Measurements from ENCODE around the gene DNAJC15.

The DNAJC15 gene

DNA sequence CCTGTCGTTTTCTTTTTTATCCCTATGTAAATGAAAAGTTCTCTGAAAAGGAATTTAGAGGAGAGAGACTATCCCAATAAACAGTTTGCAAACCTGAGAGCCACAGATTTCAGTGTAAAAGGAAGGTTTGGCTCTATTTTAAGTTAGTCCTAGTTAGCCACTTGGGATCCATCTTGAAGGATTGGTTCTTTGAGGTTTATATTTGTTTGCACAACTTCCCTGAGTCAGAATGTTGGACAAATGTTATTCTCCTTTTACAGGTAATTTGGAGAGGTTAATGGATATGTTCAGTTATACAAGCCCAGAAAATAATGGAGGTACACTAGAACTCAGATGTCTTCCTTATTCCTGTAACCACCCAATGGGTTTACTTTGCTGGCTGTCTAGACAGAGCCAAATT is 2.6 kb upstream of the DNAJC15 start (continued):
- TF ChIP-seq, protein P1, sequence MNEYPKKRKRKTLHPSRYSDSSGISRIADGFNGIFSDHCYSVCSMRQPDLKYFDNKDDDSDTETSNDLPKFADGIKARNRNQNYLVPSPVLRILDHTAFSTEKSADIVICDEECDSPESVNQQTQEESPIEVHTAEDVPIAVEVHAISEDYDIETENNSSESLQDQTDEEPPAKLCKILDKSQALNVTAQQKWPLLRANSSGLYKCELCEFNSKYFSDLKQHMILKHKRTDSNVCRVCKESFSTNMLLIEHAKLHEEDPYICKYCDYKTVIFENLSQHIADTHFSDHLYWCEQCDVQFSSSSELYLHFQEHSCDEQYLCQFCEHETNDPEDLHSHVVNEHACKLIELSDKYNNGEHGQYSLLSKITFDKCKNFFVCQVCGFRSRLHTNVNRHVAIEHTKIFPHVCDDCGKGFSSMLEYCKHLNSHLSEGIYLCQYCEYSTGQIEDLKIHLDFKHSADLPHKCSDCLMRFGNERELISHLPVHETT (tag by site-specific recombination; IDR thresholded peaks at IDR 0.05): no peak
- no peak for TF ChIP-seq ZNF157 (tag by site-specific recombination; IDR thresholded peaks at IDR 0.05)
- TF ChIP-seq, protein P2, sequence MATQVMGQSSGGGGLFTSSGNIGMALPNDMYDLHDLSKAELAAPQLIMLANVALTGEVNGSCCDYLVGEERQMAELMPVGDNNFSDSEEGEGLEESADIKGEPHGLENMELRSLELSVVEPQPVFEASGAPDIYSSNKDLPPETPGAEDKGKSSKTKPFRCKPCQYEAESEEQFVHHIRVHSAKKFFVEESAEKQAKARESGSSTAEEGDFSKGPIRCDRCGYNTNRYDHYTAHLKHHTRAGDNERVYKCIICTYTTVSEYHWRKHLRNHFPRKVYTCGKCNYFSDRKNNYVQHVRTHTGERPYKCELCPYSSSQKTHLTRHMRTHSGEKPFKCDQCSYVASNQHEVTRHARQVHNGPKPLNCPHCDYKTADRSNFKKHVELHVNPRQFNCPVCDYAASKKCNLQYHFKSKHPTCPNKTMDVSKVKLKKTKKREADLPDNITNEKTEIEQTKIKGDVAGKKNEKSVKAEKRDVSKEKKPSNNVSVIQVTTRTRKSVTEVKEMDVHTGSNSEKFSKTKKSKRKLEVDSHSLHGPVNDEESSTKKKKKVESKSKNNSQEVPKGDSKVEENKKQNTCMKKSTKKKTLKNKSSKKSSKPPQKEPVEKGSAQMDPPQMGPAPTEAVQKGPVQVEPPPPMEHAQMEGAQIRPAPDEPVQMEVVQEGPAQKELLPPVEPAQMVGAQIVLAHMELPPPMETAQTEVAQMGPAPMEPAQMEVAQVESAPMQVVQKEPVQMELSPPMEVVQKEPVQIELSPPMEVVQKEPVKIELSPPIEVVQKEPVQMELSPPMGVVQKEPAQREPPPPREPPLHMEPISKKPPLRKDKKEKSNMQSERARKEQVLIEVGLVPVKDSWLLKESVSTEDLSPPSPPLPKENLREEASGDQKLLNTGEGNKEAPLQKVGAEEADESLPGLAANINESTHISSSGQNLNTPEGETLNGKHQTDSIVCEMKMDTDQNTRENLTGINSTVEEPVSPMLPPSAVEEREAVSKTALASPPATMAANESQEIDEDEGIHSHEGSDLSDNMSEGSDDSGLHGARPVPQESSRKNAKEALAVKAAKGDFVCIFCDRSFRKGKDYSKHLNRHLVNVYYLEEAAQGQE (tag by site-specific recombination; IDR thresholded peaks at IDR 0.05): no peak
- TF ChIP-seq ZNF140 (tag by site-specific recombination; IDR thresholded peaks at IDR 0.05): no peak

DNA sequence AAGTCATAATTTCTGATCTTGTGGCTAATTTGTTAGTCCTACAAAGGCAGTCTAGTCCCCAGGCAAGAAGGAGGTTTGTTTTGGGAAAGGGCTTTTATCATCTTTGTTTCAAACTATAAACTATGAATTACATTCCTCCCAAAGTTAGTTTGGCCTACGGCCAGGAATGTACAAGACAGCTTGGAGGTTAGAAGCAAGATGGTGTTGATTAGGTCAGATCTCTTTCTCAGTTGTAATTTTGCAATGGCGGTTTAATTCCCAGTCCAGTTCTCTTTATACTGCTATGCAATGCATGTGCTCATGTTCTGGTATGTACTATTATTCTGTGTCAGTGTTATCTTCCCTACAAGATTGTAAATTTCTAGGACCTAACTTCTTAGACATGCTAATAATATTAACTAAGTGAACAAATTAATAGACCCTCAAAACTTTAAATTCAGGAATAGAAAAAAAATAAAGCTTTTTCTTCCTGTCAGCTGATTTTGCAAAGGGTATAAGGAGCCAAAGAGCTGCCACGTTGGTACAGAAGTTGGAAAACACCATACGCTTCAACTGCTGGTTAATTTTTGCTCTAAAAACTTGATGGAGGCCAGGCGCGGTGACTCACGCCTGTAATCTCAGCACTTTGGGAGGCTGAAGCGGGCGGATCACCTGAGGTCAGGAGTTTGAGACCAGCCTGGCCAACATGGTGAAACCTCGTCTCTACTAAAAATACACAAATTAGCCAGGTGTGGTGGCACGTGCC is 1.3 kb upstream of the DNAJC15 start:
- no peak overlapping the region for H3K27ac ChIP-seq (ENCODE audit: extremely low read depth, low read depth, low read length)
- 0 out of 2 replicates have a peak, but pooled peaks cover 3% of the 10 kb centered on the region for H3K4me1 ChIP-seq (ENCODE audit: control insufficient read depth, insufficient read depth, low read length)
- ChIA-PET CTCF (interaction anchor here (0.6 to 0.7 kb wide), 2 partner anchors 14 to 26 kb away, joined by 3 read pairs; no protein-coding TSS in a partner anchor), POLR2A (interaction anchor here (0.9 kb wide), 1 partner anchor 30 kb away, joined by 3 read pairs; the partner anchor contains the start of gene EPSTI1)
- H3K9me3 ChIP-seq (ENCODE audit: control insufficient read depth, insufficient read depth, low read depth, low read length): no peaks in the 10 kb centered on the region
- TF ChIP-seq ZNF423 (tag by site-specific recombination; IDR thresholded peaks at IDR 0.05): no peak
- peak; percentile 58; the same call in 1 of the 2 replicates for TF ChIP-seq WT1 (tag by site-specific recombination; IDR thresholded peaks at IDR 0.05)
- TF ChIP-seq IKZF3 (tag by site-specific recombination; IDR thresholded peaks at IDR 0.05): no peak
- no peak overlapping the region for H3K4me3 ChIP-seq (ENCODE audit: low read depth, low read length)
- no peaks in the 10 kb centered on the region for H3K36me3 ChIP-seq (ENCODE audit: control insufficient read depth in 2 of 2, insufficient read depth in 1 of 2, low read length in 2 of 2)

DNA sequence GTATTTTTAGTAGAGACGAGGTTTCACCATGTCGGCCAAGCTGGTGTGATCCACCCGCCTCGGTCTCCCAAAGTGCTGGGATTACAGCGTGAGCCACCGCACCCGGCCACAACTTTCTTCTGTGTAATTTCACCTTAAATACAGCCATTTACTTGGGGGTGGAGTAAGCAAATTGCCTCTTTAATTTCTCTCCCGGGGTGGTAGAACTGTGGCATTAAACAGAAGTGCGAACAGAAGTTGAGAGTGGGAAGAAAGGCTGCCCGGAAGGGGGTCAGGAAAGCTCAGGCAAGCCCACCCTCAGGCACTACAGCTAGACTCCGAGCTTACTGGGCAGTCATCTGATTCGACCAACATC is 475 bp upstream of the DNAJC15 start:
- no peak overlapping the region for H3K27ac ChIP-seq (ENCODE audit: extremely low read depth, low read depth, low read length)
- H3K9me3 ChIP-seq (ENCODE audit: control insufficient read depth, insufficient read depth, low read depth, low read length): no peaks in the 10 kb centered on the region
- ChIA-PET CTCF (no interaction called here), POLR2A (no interaction called here)
- H3K4me1 ChIP-seq (ENCODE audit: control insufficient read depth, insufficient read depth, low read length): 0 out of 2 replicates have a peak, but pooled peaks cover 3% of the 10 kb centered on the region
- TF ChIP-seq, protein P3, sequence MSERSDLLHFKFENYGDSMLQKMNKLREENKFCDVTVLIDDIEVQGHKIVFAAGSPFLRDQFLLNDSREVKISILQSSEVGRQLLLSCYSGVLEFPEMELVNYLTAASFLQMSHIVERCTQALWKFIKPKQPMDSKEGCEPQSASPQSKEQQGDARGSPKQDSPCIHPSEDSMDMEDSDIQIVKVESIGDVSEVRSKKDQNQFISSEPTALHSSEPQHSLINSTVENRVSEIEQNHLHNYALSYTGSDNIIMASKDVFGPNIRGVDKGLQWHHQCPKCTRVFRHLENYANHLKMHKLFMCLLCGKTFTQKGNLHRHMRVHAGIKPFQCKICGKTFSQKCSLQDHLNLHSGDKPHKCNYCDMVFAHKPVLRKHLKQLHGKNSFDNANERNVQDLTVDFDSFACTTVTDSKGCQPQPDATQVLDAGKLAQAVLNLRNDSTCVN (tag by site-specific recombination; optimal IDR thresholded peaks at IDR 0.05): no peak
- no peak for TF ChIP-seq RBAK (tag by site-specific recombination; IDR thresholded peaks at IDR 0.05)
- H3K4me3 ChIP-seq (ENCODE audit: low read depth, low read length): no peak overlapping the region
- no peaks in the 10 kb centered on the region for H3K36me3 ChIP-seq (ENCODE audit: control insufficient read depth in 2 of 2, insufficient read depth in 1 of 2, low read length in 2 of 2)

DNA sequence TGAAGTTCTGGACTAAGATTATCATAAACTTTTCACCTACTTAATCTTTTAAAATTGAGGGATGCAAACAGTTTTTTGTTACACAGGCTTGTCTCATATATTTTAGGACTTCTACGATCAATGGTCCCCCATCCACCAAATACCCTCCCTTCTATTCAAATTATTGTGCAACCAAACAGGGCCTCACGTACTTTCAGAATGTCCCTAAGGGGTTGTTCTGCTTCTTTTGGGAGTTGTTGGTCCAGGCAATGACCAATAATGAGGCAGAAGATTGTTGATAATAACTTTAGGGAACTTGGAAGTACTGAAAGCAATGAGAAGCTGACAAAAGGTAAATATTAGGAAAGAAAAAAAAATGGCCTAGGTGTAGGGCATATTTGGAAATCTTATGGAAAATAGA is 2.9 kb downstream of the DNAJC15 start:
- ChIA-PET POLR2A (interaction anchor here (0.6 kb wide), 1 partner anchor 113 kb away, joined by 5 read pairs; no protein-coding TSS in a partner anchor), CTCF (interaction anchor here (0.5 to 1.7 kb wide), 3 partner anchors 55 to 289 kb away, joined by 3 to 7 read pairs (median 4); no protein-coding TSS in a partner anchor)
- Histone ChIP-seq H3K27ac (ENCODE audit: extremely low read depth, low read depth, low read length) (no peak overlapping the region), H3K4me3 (ENCODE audit: low read depth, low read length) (no peak overlapping the region), H3K4me1 (ENCODE audit: control insufficient read depth, insufficient read depth, low read length) (0 out of 2 replicates have a peak, but pooled peaks cover 3% of the 10 kb centered on the region), H3K9me3 (ENCODE audit: control insufficient read depth, insufficient read depth, low read depth, low read length) (no peaks in the 10 kb centered on the region), H3K36me3 (ENCODE audit: control insufficient read depth in 2 of 2, insufficient read depth in 1 of 2, low read length in 2 of 2) (no peaks in the 10 kb centered on the region)
- TF ChIP-seq ZNF146 (tag by site-specific recombination; IDR thresholded peaks at IDR 0.05) (no peak), ZFP41 (tag by site-specific recombination; IDR thresholded peaks at IDR 0.05; ENCODE audit: borderline replicate concordance) (no peak), ZNF416 (tag by site-specific recombination; IDR thresholded peaks at IDR 0.05) (no peak), FEZF1 (tag by site-specific recombination; IDR thresholded peaks at IDR 0.05) (no peak), SCRT1 (tag by site-specific recombination; IDR thresholded peaks at IDR 0.05; ENCODE audit: borderline replicate concordance) (no peak), ZNF302 (tag by site-specific recombination; IDR thresholded peaks at IDR 0.05; ENCODE audit: low read depth) (no peak)
- TF ChIP-seq, protein P4, sequence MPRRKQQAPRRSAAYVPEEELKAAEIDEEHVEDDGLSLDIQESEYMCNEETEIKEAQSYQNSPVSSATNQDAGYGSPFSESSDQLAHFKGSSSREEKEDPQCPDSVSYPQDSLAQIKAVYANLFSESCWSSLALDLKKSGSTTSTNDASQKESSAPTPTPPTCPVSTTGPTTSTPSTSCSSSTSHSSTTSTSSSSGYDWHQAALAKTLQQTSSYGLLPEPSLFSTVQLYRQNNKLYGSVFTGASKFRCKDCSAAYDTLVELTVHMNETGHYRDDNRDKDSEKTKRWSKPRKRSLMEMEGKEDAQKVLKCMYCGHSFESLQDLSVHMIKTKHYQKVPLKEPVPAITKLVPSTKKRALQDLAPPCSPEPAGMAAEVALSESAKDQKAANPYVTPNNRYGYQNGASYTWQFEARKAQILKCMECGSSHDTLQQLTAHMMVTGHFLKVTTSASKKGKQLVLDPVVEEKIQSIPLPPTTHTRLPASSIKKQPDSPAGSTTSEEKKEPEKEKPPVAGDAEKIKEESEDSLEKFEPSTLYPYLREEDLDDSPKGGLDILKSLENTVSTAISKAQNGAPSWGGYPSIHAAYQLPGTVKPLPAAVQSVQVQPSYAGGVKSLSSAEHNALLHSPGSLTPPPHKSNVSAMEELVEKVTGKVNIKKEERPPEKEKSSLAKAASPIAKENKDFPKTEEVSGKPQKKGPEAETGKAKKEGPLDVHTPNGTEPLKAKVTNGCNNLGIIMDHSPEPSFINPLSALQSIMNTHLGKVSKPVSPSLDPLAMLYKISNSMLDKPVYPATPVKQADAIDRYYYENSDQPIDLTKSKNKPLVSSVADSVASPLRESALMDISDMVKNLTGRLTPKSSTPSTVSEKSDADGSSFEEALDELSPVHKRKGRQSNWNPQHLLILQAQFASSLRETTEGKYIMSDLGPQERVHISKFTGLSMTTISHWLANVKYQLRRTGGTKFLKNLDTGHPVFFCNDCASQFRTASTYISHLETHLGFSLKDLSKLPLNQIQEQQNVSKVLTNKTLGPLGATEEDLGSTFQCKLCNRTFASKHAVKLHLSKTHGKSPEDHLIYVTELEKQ (tag by site-specific recombination; IDR thresholded peaks at IDR 0.05; ENCODE audit: borderline replicate concordance): no peak
- TF ChIP-seq, protein P5, sequence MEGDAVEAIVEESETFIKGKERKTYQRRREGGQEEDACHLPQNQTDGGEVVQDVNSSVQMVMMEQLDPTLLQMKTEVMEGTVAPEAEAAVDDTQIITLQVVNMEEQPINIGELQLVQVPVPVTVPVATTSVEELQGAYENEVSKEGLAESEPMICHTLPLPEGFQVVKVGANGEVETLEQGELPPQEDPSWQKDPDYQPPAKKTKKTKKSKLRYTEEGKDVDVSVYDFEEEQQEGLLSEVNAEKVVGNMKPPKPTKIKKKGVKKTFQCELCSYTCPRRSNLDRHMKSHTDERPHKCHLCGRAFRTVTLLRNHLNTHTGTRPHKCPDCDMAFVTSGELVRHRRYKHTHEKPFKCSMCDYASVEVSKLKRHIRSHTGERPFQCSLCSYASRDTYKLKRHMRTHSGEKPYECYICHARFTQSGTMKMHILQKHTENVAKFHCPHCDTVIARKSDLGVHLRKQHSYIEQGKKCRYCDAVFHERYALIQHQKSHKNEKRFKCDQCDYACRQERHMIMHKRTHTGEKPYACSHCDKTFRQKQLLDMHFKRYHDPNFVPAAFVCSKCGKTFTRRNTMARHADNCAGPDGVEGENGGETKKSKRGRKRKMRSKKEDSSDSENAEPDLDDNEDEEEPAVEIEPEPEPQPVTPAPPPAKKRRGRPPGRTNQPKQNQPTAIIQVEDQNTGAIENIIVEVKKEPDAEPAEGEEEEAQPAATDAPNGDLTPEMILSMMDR (tag by site-specific recombination; IDR thresholded peaks at IDR 0.05): no peak

Data from HEK293 (cell line).